GM18508 (cell line): ENCODE measurements around the gene TMEM164.

ENCODE experiments used
- ATAC-seq: cut with Tn5 transposase; IDR thresholded peaks from one replicate; pipeline ENCODE4 v1.9.1; 2021; ENCODE audit warnings: moderate number of reproducible peaks; ENCODE audit not compliant: insufficient read depth, unreplicated experiment

TMEM164 gene

GRCh38 chrX:110062919-110063318 is 60.0 kb downstream of the TMEM164 start:
- ATAC-seq: no peak

- ATAC-seq: no peak
These were observed 63.7 kb downstream of the TMEM164 start for GRCh38 chrX:110066488-110067225.

GRCh38 chrX:110070970-110071369 is 68.1 kb downstream of the TMEM164 start:
- no peak for ATAC-seq

- no peak for ATAC-seq
These were observed 78.4 kb downstream of the TMEM164 start for GRCh38 chrX:110081320-110081719.

- ATAC-seq: no peak
These were observed 78.8 kb downstream of the TMEM164 start for GRCh38 chrX:110081740-110082139.

- ATAC-seq: no peak
These were observed 79.2 kb downstream of the TMEM164 start for GRCh38 chrX:110082161-110082560.

- ATAC-seq: no peak
These were observed 83.4 kb downstream of the TMEM164 start for GRCh38 chrX:110086162-110086915.

- no peak for ATAC-seq
These were observed 84.1 kb downstream of the TMEM164 start for GRCh38 chrX:110086916-110087484.

- ATAC-seq: no peak
These were observed 84.8 kb downstream of the TMEM164 start for GRCh38 chrX:110087485-110088356.

- ATAC-seq: no peak
These were observed 86.9 kb downstream of the TMEM164 start for GRCh38 chrX:110089656-110090403.

- no peak for ATAC-seq
These were observed 95.0 kb downstream of the TMEM164 start for GRCh38 chrX:110097920-110098319.

- no peak for ATAC-seq
These were observed 100.4 kb downstream of the TMEM164 start for GRCh38 chrX:110103344-110103743.

GRCh38 chrX:110104078-110104477 is 101.2 kb downstream of the TMEM164 start:
- ATAC-seq: no peak

- no peak for ATAC-seq
These were observed 105.5 kb downstream of the TMEM164 start for GRCh38 chrX:110108381-110108821.

GRCh38 chrX:110114260-110114776 is 111.4 kb downstream of the TMEM164 start:
- ATAC-seq: no peak

- ATAC-seq: no peak
These were observed 113.4 kb downstream of the TMEM164 start for GRCh38 chrX:110116066-110116980.

- no peak for ATAC-seq
These were observed 115.6 kb downstream of the TMEM164 start for GRCh38 chrX:110118530-110118929.

- ATAC-seq: no peak
These were observed 116.6 kb downstream of the TMEM164 start for GRCh38 chrX:110119480-110119879.
